Epithelial cell of esophagus (primary cell): ENCODE measurements around the gene ACTG2.

Experiments used
- DNase-seq: peaks from one replicate; pipeline ENCODE4 v3.0.0; 2010; ENCODE audit warnings: low read depth
- H3K4me3 ChIP-seq: 2 replicates; pipeline ENCODE4 v1.5.1; 2011; ENCODE audit warnings: mild to moderate bottlenecking, low read length, control low read depth
- CTCF ChIP-seq: IDR thresholded peaks from 2 replicates; pipeline ENCODE4 v1.5.1; 2011; ENCODE audit warnings: low read depth, mild to moderate bottlenecking, low read length, control low read depth, inconsistent platforms; ENCODE audit not compliant: insufficient read depth; ENCODE audit errors: missing control alignments

Gene ACTG2

GRCh38 chr2:73916666-73917065, 23.9 kb downstream of the ACTG2 start:
- TF ChIP-seq CTCF, result no peak
- H3K4me3 ChIP-seq, result no peak overlapping the region
- DNase-seq, result no peak

- no peak for TF ChIP-seq CTCF
- H3K4me3 ChIP-seq, result no peak overlapping the region
- no peak for DNase-seq
Measured at GRCh38 chr2:73917296-73917695, 24.5 kb downstream of the ACTG2 start.

GRCh38 chr2:73917696-73918207, 24.9 kb downstream of the ACTG2 start:
- H3K4me3 ChIP-seq, result no peak overlapping the region
- DNase-seq, result peak; percentile 81
- TF ChIP-seq CTCF, result no peak

- no peak overlapping the region for H3K4me3 ChIP-seq
- TF ChIP-seq CTCF, result no peak
- DNase-seq, result no peak
Measured at GRCh38 chr2:73918856-73919255, 26.0 kb downstream of the ACTG2 start.

- no peak for TF ChIP-seq CTCF
- H3K4me3 ChIP-seq, result no peak overlapping the region
- DNase-seq, result no peak
Measured at GRCh38 chr2:73919596-73920228, 26.9 kb downstream of the ACTG2 start.

DNA sequence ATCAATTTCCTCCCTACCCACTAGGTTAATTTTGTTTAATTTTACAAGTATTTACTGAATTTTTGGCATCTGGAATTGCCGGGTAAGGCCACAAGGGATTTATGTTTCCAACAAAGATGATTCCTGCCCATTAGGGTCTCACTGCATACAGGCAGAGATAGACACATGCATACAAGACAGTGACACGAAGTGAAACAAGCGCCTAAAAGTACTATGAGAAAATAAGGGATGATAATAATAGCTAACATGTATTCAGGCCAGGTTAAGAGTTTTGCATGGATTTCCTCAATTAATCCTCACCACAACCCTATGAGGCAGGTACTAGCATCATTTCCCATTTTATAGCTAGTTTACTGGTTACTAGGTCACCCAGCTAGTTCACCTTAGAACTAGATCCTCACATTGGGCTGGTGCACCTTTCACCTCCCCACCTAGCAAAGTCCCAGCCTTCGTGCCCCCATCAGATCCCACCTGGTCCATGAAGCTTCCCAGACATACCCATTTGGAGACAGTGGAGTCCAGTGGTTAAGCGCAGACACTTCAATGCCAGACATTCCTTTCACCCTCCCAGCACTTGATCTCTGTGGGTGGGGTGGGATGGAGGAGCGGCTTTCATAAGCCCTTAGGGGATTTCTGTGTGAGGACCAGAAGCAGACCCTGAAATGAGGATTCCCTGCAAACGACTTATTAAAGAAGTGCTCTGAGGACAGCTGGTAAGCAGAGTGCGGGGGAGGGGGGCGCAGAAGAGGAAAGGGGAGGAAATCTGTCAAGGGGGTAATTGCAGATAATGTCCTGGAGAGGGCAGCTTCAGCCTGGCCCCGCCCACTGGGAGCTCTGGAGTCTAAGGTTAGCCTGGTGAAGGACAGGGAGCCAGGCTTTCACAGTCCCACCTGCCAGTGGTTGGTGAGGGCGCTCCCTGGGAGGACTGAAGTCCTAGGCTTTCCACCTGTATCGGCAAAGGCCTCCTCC, 28.1 kb downstream of the ACTG2 start:
- DNase-seq, result peak; percentile 36
- H3K4me3 ChIP-seq, result no peak overlapping the region
- peak; percentile 18 for TF ChIP-seq CTCF
